HG03103 (cell line): ENCODE data around the gene OVCH1.
"Not testable (repeated sequence)": the region's sequence is repeated elsewhere in the genome, so short reads cannot be mapped to it uniquely, and the experiment has no call there.

ENCODE experiments used
- ATAC-seq: cut with Tn5 transposase; IDR thresholded peaks from one replicate; pipeline ENCODE4 v1.9.1; 2021; ENCODE audit warnings: low read depth; ENCODE audit not compliant: unreplicated experiment

OVCH1 gene

GRCh38 chr12:29508949-29509348 is 11.5 kb upstream of the OVCH1 start:
- no peak for ATAC-seq

DNA sequence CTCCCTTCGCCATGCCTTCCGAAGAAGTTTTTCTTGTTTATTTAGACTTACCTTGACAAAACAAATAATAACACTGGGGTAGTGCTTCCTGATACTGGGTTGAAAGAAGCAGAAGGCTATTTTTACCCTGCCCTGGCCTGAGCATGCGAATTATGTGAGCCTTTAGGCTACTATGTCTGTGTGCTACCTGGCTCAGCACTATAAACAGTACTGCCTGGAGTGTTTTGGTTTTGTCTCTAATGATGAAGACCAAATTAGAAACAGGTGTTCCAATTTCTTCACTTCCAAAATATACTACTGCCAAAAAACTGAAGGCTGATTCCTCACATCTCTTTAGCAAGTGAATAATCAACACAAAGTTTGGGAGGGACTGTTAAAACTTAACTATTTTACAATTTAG is 7.6 kb upstream of the OVCH1 start:
- ATAC-seq, result no peak

DNA sequence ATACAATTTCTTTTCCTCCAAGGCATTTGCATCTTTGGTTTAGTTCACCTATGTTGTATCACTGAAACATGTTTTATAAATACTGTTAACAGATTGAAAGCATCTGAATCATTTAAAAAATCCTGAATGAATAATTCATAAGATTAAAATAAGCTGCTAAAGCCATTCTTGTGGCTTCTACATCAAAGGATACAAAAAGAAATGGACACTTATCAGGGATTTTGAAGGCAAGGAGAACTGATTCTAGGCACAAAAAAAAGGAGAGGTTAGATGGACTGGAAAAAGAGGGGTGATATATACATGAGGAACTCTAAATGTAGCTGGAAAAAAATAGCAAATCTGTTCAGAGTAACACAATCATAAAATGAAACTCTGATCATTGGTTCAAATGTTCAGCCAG is 5.8 kb upstream of the OVCH1 start:
- no peak for ATAC-seq

DNA sequence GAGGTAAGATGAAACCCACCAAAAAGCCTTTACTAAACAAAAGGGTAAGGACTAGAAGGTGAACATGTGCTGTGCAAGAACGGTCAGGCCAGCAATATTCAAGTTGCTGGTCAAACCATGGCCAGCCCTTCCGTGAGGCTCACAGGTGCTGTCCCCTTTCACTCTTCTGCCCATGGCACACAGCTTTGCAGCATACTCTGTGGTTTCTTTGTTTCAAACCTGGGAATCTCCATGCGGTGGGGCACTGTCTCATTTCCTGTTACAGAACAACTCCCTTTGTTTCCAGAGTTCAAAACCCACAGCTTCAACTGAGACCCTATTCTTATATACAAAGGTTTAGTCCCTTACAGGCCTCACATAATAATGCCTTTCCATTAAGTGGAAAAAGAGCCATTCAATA is 1.7 kb upstream of the OVCH1 start:
- no peak for ATAC-seq

- no peak for ATAC-seq
These were observed 4.6 kb downstream of the OVCH1 start for GRCh38 chr12:29492891-29493290.

DNA sequence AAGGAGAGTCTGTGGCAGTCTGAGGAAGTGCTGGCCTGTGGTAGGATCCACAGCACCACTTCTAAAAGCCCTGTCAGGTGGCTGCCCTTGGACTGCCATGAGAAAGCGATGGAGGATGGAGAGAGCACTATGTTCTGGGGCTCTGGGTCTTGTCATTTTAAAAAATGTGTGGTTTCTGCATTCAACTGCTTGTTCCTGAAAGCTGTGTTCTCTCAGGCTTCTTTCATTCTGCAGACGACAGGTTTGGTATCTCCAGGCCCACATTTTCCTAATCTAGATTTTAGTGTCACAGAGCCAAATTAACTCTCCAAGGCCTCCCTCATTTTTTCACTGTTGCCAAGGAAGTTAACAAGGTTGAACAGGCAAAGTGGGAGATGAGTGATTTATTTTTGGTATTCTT is 10.5 kb downstream of the OVCH1 start:
- no peak for ATAC-seq

- no peak for ATAC-seq
These were observed 34.3 kb downstream of the OVCH1 start for GRCh38 chr12:29463198-29463597.

DNA sequence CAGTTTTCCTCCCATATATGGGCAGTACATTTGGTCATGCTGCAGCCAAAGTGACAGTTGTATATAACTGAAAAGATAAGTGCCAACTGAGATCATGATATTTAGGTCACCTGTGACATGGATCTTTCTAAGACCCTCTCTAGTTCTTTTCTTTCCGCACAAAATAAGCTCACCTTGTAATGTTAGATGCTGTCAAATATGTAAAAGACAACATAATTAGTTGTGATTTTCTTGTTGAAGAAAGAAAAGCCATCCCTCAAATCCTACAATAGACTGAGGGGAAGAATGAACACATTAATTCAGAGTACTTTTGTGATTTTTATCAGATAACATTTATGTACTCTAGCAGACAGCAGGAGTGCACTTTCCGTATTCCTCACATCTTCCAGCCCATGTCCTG is 37.4 kb downstream of the OVCH1 start:
- ATAC-seq, result no peak

- no peak for ATAC-seq
These were observed 42.4 kb downstream of the OVCH1 start for GRCh38 chr12:29455087-29455486.

GRCh38 chr12:29451888-29452287 is 45.6 kb downstream of the OVCH1 start:
- ATAC-seq, result no peak

GRCh38 chr12:29448157-29448556 is 49.3 kb downstream of the OVCH1 start:
- ATAC-seq, result no peak

- ATAC-seq, result no peak
These were observed 50.1 kb downstream of the OVCH1 start for GRCh38 chr12:29447285-29447975.

DNA sequence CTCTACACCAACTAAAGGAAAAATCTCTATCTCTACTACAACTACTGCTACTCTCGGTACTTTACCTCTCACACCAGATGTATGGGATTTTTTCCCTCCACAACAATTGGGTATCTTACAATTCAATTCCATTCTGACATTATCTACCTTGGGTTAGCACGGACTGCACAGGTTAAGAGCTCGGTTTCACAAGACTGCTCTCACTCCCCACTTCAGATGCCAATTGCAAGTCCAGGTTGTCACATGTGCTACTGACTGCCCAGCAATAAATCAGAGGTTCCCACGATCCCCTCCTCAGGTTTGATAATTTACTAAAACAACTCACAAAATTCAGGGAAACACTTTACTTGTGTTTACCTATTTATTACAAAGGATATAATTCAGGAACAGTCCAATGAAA is 58.0 kb downstream of the OVCH1 start:
- ATAC-seq, result no peak

GRCh38 chr12:29438752-29439408 is 58.6 kb downstream of the OVCH1 start:
- ATAC-seq, result no peak

GRCh38 chr12:29437575-29437974 is 59.9 kb downstream of the OVCH1 start:
- no peak for ATAC-seq

DNA sequence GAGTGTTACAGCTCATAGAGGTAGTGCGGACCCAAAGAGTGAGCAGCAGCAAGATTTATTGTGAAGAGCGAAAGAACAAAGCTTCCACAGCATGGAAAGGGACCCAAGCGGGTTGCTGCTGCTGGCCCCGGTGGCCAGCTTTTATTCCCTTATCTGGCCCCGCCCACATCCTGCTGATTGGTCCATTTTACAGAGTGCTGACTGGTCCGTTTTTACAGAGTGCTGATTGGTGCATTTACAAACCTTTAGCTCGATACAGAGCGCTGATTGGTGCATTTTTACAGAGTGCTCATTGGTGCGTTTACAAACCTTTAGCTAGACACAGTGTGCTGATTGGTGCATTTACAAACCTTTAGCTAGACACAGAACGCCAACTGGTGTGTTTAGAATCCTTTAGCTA is 60.7 kb downstream of the OVCH1 start:
- not testable (repeated sequence) for ATAC-seq

- no peak for ATAC-seq
These were observed 66.0 kb downstream of the OVCH1 start for GRCh38 chr12:29431513-29431912.

- no peak for ATAC-seq
These were observed 66.8 kb downstream of the OVCH1 start for GRCh38 chr12:29430716-29431044.

- no peak for ATAC-seq
These were observed 67.3 kb downstream of the OVCH1 start for GRCh38 chr12:29429999-29430715.

GRCh38 chr12:29428633-29429032 is 68.9 kb downstream of the OVCH1 start:
- ATAC-seq, result peak; percentile 50

- ATAC-seq, result peak; percentile 97
These were observed 69.5 kb downstream of the OVCH1 start for GRCh38 chr12:29427964-29428363.

DNA sequence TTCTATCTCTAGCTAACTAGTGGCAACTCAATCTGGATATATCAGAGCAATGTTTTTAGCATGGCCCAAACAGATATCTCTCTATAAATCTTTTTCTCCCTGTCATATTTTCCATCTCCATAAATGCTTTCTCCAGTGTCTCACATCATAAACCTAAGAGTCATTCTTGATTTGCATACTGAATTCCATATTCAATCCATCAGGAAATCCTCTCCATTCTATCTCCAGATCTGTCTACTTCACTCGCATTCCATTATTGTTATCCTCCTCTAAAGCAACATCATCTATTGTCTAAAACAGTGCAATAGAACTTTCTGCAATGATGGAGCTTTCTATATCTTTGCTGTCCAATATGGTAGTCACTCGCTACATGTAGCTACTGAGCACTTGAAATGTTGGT is 71.0 kb downstream of the OVCH1 start:
- no peak for ATAC-seq
